ENCODE measurements around the gene GNAT3.

- TF ChIP-seq, protein P1, sequence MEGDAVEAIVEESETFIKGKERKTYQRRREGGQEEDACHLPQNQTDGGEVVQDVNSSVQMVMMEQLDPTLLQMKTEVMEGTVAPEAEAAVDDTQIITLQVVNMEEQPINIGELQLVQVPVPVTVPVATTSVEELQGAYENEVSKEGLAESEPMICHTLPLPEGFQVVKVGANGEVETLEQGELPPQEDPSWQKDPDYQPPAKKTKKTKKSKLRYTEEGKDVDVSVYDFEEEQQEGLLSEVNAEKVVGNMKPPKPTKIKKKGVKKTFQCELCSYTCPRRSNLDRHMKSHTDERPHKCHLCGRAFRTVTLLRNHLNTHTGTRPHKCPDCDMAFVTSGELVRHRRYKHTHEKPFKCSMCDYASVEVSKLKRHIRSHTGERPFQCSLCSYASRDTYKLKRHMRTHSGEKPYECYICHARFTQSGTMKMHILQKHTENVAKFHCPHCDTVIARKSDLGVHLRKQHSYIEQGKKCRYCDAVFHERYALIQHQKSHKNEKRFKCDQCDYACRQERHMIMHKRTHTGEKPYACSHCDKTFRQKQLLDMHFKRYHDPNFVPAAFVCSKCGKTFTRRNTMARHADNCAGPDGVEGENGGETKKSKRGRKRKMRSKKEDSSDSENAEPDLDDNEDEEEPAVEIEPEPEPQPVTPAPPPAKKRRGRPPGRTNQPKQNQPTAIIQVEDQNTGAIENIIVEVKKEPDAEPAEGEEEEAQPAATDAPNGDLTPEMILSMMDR (IDR thresholded peaks at IDR 0.05) = no peak
- TF ChIP-seq POLR2A (IDR thresholded peaks at IDR 0.05) = no peak
These were observed 45.2 kb downstream of the GNAT3 start for GRCh38 chr7:80466636-80467035.
